ENCODE results near the gene PIM3.
A peak's percentile ranks its signal among the peaks of the same experiment; 100 is the strongest.
"Not testable (repeated sequence)": the region's sequence is repeated elsewhere in the genome, so short reads cannot be mapped to it uniquely, and the experiment has no call there.

Gene PIM3

DNA sequence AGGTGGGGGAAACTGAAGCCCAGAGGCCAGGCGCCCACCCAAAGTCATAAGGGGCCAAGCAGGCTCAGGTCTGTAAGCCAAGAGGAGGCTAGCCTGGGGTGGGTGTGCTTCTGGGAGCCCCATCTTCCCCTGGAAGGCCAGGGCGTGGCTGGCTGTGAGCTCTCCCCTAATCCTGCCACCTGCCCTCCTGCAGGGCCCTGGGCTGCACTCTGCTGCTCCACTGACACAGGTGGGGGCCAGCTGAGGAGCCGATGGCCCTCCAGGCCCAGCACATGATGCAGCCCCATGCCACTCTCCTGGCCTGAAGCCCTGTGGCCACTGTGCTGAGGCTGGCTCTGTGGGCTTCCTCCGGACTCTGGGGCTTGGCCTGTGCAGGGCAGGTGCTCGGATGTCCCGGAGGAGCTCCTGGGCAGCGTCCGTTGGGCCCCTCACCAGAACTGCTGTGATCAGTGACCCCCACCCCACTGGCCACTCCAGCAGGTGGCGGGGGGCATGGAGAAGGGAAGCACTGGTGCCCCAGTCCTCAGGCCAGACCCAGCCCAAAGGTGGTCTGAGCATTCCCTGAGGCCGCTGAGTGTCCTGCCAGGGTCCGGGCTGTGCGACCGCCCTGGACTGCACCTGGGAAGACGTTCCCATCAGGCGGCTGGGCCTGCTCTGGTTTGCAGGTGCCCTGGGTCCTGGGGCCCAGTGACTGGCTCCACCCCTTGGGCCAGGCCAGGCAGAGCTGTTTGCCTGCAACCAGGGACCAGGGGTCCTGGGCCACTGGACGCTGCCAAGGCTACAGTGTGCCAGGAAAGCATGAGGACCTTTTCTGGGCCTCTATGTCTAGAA is 8.5 kb downstream of the PIM3 start:
- DNase-seq, result peak; percentile 40

DNA sequence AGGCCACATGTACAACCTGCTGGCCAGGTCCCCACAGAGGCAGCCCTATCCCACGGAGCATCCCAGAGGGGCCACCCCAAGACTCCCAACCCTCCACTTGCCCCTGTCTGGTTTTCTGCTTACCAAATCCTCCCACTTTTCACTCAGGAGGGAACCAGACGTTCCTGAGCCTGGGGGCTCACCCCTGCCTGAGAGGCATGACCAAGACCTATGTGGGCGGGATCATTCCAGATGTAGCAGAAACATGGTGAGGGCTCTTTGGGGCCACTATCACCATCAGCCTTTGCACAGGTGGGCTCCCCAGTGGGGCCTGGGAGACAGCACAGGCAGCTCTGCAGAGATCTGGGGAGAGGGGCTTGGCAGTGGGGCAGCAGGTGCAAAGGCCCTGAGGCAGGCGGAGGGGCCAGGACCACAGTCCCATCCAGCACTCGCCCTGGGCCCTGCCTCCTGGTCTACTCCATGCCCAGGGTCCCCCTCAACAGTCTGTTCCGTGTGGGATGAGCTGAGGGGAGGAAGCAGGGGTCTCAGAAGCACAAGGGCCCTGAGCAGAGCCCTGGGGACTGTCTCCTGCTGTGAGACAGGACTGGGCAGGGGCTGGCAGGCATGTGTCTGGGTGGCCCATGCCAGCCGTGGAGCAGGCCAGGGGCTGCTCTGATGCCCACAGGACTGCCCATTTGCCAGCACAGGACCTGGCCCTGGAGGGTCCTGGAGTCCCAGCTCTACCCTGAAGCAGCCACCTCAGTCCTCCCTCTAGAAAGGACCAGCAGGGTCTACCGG is 9.4 kb downstream of the PIM3 start:
- DNase-seq, result no peak

- DNase-seq, result peak; percentile 69
These were observed 10.1 kb downstream of the PIM3 start for GRCh38 chr22:49970528-49971231.

- DNase-seq, result peak; percentile 50
These were observed 10.9 kb downstream of the PIM3 start for GRCh38 chr22:49971232-49972162.

- DNase-seq, result peak; percentile 42
These were observed 11.8 kb downstream of the PIM3 start for GRCh38 chr22:49972163-49973017.

DNA sequence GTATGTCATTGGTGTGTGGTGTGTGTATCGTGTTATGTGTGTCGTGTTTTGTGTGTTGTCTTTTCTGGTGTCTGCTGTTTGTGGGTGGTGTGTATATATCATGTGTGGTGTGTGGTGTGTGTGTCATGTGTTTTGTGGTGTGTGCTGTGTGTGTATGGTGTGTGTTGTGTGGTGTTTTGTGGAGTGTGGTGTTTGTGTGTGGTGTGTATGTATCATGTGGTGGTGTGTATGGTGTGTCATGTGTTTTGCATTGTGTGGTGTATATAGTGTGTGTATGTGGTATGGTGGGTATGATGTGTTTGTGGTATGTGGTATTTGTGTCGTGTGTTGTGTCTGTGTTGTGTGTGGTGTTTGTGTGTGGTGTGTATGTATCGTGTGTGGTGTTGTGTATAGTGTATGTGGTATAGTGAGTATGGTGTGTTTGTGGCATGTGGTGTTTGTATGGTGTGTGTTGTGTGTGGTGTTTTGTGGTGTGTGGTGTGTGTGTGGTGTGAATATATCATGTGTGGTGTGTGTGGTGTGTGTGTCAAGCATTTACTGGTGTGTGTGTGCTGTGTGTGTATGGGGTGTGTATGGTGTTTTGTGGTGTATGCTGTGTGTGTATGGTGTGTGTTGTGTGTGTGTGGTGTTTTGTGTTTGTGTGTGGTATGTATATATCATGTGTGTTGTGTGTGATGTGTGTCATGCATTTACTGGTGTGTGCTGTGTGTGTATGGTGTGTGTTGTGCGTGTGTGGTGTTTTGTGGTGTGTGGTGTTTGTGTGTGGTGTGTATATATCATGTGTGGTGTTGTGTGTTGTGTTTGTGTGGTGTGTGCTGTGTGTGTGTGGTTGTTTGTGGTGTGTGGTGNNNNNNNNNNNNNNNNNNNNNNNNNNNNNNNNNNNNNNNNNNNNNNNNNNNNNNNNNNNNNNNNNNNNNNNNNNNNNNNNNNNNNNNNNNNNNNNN is 12.7 kb downstream of the PIM3 start:
- DNase-seq, result peak; percentile 42

DNA sequence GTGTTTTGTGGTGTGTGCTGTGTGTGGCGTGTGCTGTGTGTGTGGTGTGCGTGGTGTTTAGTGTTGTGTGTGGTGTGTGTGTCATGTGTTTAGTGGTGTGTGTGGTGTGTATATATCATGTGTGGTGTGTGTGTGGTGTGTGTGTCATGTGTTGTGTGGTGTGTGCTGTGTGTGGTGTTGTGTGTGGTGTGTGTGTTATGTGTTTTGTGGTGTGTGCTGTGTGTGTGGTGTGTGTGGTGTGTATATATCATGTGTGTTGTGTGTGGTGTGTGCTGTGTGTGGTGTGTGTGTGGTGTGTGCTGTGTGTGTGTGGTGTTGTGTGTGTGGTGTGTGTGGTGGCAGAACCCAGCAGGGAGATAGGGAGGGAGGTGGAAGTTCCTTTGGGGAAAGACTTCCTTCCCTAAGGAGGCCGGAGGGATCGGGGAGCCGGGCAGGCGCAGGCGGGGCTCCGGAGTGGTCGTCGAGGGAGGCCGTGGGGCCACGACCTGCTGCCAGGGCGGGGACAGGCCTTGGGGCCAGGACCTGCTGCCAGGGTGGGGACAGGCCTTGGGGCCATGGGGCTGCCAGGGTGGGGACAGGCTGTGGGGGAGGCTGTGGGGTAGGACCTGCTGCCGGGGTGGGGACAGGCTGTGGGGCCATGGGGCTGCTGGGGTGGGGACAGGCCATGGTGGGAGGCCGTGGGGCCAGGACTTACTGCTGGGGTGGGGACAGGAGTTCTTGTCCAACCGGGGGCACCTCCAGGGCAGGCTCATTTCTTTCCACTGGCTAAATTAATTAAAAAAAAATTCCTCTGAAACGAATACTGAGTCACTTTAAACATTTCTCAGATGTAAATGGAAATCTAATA is 15.2 kb downstream of the PIM3 start:
- DNase-seq, result peak; percentile 48

- peak; percentile 41 for DNase-seq
These were observed 16.0 kb downstream of the PIM3 start for GRCh38 chr22:49976439-49977175.

GRCh38 chr22:49977578-49977977 is 17.0 kb downstream of the PIM3 start:
- no peak for DNase-seq

DNA sequence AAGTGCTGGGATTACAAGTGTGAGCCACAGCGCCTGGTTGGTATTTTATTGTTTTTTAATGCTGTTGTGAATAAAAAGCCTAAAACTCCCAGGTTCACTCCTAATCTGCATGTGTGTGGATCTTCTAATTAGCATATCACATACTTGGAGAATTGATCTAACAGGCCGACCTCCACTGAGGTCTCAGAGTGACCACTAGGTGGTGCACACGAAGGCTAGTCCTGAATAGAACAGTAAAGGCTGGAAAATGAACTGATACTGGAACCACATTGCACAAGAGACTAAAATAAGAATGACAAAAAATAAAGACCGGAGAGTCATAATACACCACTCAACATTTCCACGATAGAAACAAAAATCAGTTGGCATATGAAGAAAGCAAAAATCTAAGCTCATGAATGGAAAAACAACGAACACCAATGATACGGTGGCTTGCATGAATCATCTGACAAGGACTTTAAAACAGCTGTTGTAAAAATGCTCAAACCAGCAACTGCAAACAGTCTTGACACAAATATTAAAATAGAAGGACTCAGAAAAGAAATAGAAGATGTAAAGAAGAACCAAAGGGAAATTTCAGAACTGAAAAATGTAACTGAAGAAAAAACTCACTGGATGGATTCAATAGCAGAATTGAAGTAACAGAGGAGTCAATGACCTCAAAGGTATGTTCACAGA is 19.2 kb downstream of the PIM3 start:
- DNase-seq, result no peak

GRCh38 chr22:49981799-49982198 is 21.2 kb downstream of the PIM3 start:
- not testable (repeated sequence) for DNase-seq

- DNase-seq, result peak; percentile 47
These were observed 22.8 kb downstream of the PIM3 start for GRCh38 chr22:49983148-49984042.

DNA sequence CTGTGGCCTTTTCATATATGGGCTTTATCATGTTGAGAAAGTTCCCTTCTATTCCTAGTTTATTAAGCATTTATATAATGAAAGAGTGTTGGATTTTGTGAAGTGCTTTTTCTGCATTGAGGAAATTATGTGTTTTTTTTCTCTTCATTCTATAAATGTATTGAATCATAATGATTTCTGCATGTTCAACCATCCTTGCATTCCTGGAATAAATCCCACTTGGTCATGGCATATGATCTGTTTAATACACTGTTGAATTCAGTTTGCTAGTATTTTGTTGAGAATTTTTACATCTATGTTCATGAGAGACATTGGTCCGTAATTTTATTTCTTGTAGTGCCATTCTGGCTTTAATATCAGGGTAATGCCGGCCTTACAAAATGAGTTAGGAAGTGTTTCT is 25.8 kb downstream of the PIM3 start:
- DNase-seq, result no peak

GRCh38 chr22:49989826-49990225 is 29.3 kb downstream of the PIM3 start:
- not testable (repeated sequence) for DNase-seq

GRCh38 chr22:49991167-49991566 is 30.6 kb downstream of the PIM3 start:
- DNase-seq, result no peak

DNA sequence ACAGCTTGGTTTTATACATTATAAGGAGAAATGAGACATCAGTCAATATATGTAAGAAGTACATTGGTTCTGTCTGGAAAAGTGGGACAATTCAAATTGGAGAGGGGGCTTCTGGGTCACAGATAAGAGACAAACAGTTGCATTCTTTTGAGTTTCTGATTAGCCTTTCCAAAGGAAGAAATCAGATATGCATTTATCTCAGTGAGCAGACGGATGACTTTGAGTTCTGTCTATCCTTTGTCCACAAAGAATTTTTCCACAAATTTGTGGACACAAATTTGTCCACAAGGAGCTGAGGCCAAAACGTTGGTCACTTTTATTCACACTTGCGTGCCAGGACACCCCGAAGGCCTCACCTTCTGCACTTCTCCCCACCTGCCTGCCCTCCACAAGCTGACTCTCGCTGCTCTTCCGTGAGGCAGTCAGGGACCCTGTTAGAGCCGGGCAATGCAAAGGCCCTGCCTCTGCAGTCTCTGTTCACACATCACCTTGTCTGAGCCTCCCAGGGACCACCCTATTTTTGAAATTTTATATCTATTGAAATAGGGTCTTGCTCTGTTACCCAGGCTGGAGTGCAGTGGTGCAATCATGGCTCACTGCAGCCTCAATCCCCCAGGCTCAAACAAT is 31.4 kb downstream of the PIM3 start:
- no peak for DNase-seq

Measured in right forelimb (tissue), 1 donor.